K562 (cell line): ENCODE measurements around the gene POLK. TPM values are rescaled to one million over a fixed set of nuclear protein-coding genes. Genes with fewer than 3 reads are reported as not detected.

Source experiments
- ATAC-seq: fragments of 200-7000 bp; cut with Tn5 transposase; 3 replicates; pipeline ENCODE4 v1.9.1; 2020; ENCODE audit warnings: moderate library complexity
- BruUV-seq: library from RNA; stranded (reverse); fragments of 400-500 nt; replicated peaks from 2 replicates; lab custom pipeline; 2021; lab: Mats Ljungman, UMichigan
- CTCF ChIA-PET: fragments of 300-600 bp; formaldehyde crosslinking; extraction: SDS; loops from one replicate; lab custom pipeline; 2021; ENCODE audit warnings: low intra/inter-chr PET ratio; lab: Yijun Ruan, JAX
- POLR2A ChIA-PET: fragments of 300-600, 350-650 bp; sonication (Branson Sonifier 250); formaldehyde crosslinking; extraction: SDS; loops from one replicate; lab custom pipeline; 2021; ENCODE audit warnings: antibody characterized with exemption, inconsistent platforms; lab: Yijun Ruan, JAX
- DNase-seq, 4 experiments: peaks; one replicate each; pipeline versions ENCODE4 v3.0.0 to v3.0.0-alpha.2; 2011 to 2018; ENCODE audit warnings: low spot score in 3 of 4, mixed read lengths in 3 of 4; ENCODE audit errors: extremely low read depth in 1 of 4
- FAIRE-seq: peaks from 2 replicates; lab custom pipeline; 2011; peaks lifted over from hg19 to GRCh38; lab: Jason Lieb, UNC
- H2AFZ ChIP-seq: 2 replicates; pipeline ENCODE4 v1.6.0; 2011; ENCODE audit warnings: low read depth, low read length, control low read depth, inconsistent platforms
- H3K27ac ChIP-seq: fragments of 200-600 bp; 3 replicates; pipeline ENCODE4 v1.8.0; 2011; ENCODE audit warnings: low read depth, mild to moderate bottlenecking, control low read depth, inconsistent platforms, low read length, moderate library complexity, mixed read lengths; ENCODE audit errors: extremely low read depth
- H3K27me3 ChIP-seq, 2 experiments: fragments of 300-600 bp in 1 of 2; 2 replicates in 1 of 2; 3 replicates in 1 of 2; pipeline versions ENCODE4 v1.6.0 to v1.8.0; 2011; ENCODE audit warnings: inconsistent platforms in 2 of 2, low read length in 2 of 2, mild to moderate bottlenecking in 1 of 2, mixed read lengths in 1 of 2, moderate library complexity in 1 of 2; ENCODE audit not compliant: control insufficient read depth in 2 of 2, insufficient read depth in 2 of 2
- H3K36me3 ChIP-seq: fragments of 300-600 bp; 3 replicates; pipeline ENCODE4 v1.8.0; 2011; ENCODE audit warnings: mild to moderate bottlenecking, low read length, inconsistent platforms; ENCODE audit not compliant: control insufficient read depth, insufficient read depth
- H3K4me1 ChIP-seq, 2 experiments: fragments of 200-600 bp in 1 of 2; replicated peaks in 1 of 2; 2 replicates in 1 of 2; 3 replicates in 1 of 2; pipeline versions ENCODE4 v1.5.1 to v1.8.0; 2011; ENCODE audit warnings: inconsistent platforms in 2 of 2, low read length in 2 of 2, mild to moderate bottlenecking in 1 of 2, mixed read lengths in 1 of 2, moderate library complexity in 1 of 2; ENCODE audit not compliant: control insufficient read depth in 2 of 2, insufficient read depth in 2 of 2
- H3K4me2 ChIP-seq: 2 replicates; pipeline ENCODE4 v1.6.1; 2011; ENCODE audit warnings: low read length, control low read depth, inconsistent platforms, mixed read lengths; ENCODE audit not compliant: insufficient read depth
- H3K4me3 ChIP-seq: fragments of 200-600 bp; sonication (generic), shearing (Covaris generic); 2 replicates; pipeline ENCODE4 v1.5.1; 2016; ENCODE audit warnings: control low read depth, inconsistent platforms
- H3K79me2 ChIP-seq: fragments of 200-600 bp; 3 replicates; pipeline ENCODE4 v1.8.0; 2011; ENCODE audit warnings: low read length, inconsistent platforms; ENCODE audit not compliant: control insufficient read depth, insufficient read depth
- H3K9ac ChIP-seq, 2 experiments: 2 replicates each; pipeline versions ENCODE4 v1.6.0 to v1.6.1; 2011; ENCODE audit warnings: low read depth in 2 of 2, low read length in 2 of 2, control low read depth in 1 of 2, inconsistent platforms in 1 of 2, mild to moderate bottlenecking in 1 of 2, mixed read lengths in 1 of 2; ENCODE audit not compliant: insufficient read depth in 1 of 2
- H3K9me1 ChIP-seq: one replicate; pipeline ENCODE4 v1.6.0; 2011; ENCODE audit warnings: inconsistent platforms, mild to moderate bottlenecking, low read length, moderate library complexity; ENCODE audit not compliant: control insufficient read depth, insufficient read depth
- H3K9me3 ChIP-seq: replicated peaks from 2 replicates; pipeline ENCODE4 v1.5.1; 2011; ENCODE audit warnings: low read depth, low read length, inconsistent platforms; ENCODE audit not compliant: control insufficient read depth, insufficient read depth
- H4K20me1 ChIP-seq: replicated peaks from 2 replicates; pipeline ENCODE4 v1.6.1; 2011; ENCODE audit warnings: low read length, inconsistent platforms, mixed read lengths; ENCODE audit not compliant: control insufficient read depth, insufficient read depth
- ATF1 ChIP-seq, 2 experiments: fragments of 450-650 bp in 1 of 2; IDR thresholded peaks; 2 replicates each; pipeline ENCODE4 v1.6.1; 2016; ENCODE audit warnings: missing compliant biosample characterization in 1 of 2, missing genetic modification characterization in 1 of 2
- RCOR1 ChIP-seq, 2 experiments: IDR thresholded peaks; 2 replicates each; pipeline ENCODE4 v1.6.1; 2012; ENCODE audit warnings: low read depth in 2 of 2, low read length in 2 of 2, borderline replicate concordance in 1 of 2, improper control_type of control experiment in 1 of 2
- RUNX1 ChIP-seq: sonication (generic); IDR thresholded peaks from 2 replicates; pipeline ENCODE4 v1.6.1; 2016; ENCODE audit warnings: antibody characterized with exemption, low read depth
- SIN3B ChIP-seq: fragments of 450-650 bp; IDR thresholded peaks from 2 replicates; pipeline ENCODE4 v1.6.1; 2017; ENCODE audit warnings: low read depth, mild to moderate bottlenecking, moderate library complexity
- SNRNP70 ChIP-seq: fragments of 200-400 bp; formaldehyde crosslinking; optimal IDR thresholded peaks from 2 replicates; pipeline ENCODE3; 2017; ENCODE audit warnings: low read depth, low read length
- U2AF1 ChIP-seq: fragments of 200-400 bp; formaldehyde crosslinking; optimal IDR thresholded peaks from 2 replicates; pipeline ENCODE3; 2017; ENCODE audit warnings: mild to moderate bottlenecking, low read depth, low read length, moderate library complexity
- ZNF551 ChIP-seq: fragments of 250-450 bp; sonication (Bioruptor Pico); IDR thresholded peaks from 2 replicates; pipeline ENCODE4 v1.5.0; 2021; ENCODE audit warnings: mild to moderate bottlenecking, moderate library complexity
- WGBS: fragments of 100-300 bp; shearing (Covaris generic); methylation state at CpG from one replicate; pipeline ENCODE4 v1.1.6; 2016; ENCODE audit warnings: low coverage, mixed read lengths; ENCODE audit not compliant: insufficient coverage; ENCODE audit errors: missing lambda C conversion rate; 5-methylcytosine and 5-hydroxymethylcytosine counted together
- in situ Hi-C: fragments of 300-500 bp; cut with MboI; formaldehyde crosslinking; loops from 4 replicates; pipeline ENCODE4 v1.15.0; 2018; ENCODE audit warnings: inconsistent platforms, mixed read lengths
- intact Hi-C: fragments of 100-400 bp; cut with micrococcal nuclease; formaldehyde crosslinking; loops from 2 replicates; pipeline ENCODE4 v1.14.2; 2022
- polyA plus RNA-seq, 8 experiments: library from polyadenylated mRNA; depleted of rRNA in 4 of 8; stranded (reverse) in 5 of 8; unstranded in 3 of 8; fragments of >200 nt; fragmentation: Nextera tagmentation in 2 of 8; fragmentation: Illumina TruSeq in 1 of 8; extraction: Ambion mirVana in 2 of 8; extraction: Trizol in 1 of 8; gene quantifications; 2 replicates each; pipeline versions ENCODE4 v1.2.1 to v1.2.3, GENCODE V29; 2011 to 2014; ENCODE audit warnings: inconsistent platforms in 1 of 8, missing spikeins in 1 of 8
- total RNA-seq, 7 experiments: library from RNA; depleted of rRNA in 6 of 7; stranded (reverse); fragments of >200 nt in 6 of 7; fragmentation: Illumina TruSeq in 2 of 7; extraction: Trizol in 2 of 7; gene quantifications; 2 replicates each; pipeline versions ENCODE4 v1.2.1 to v1.2.3, GENCODE V29; 2011 to 2021; ENCODE audit warnings: low replicate concordance in 1 of 7
- TF ChIP-seq, protein P1 (sequence below): fragments of 250-450 bp; sonication (Bioruptor Pico); IDR thresholded peaks from 2 replicates; pipeline ENCODE4 v1.5.0; 2021; ENCODE audit warnings: mild to moderate bottlenecking, moderate library complexity
- TF ChIP-seq, protein P2 (sequence below), 2 experiments: fragments of 450-650 bp in 1 of 2; IDR thresholded peaks; 2 replicates each; pipeline ENCODE4 v1.6.1; 2011 to 2017; ENCODE audit warnings: low read depth in 2 of 2, antibody characterized with exemption in 1 of 2, borderline replicate concordance in 1 of 2, low read length in 1 of 2, mild to moderate bottlenecking in 1 of 2, mixed read lengths in 1 of 2; ENCODE audit not compliant: control insufficient read depth in 1 of 2
- TF ChIP-seq, protein P3 (sequence below): fragments of 250-450 bp; sonication (Bioruptor Pico); IDR thresholded peaks from 2 replicates; pipeline ENCODE4 v1.6.1; 2021; ENCODE audit warnings: mild to moderate bottlenecking
- TF ChIP-seq, protein P4 (sequence below): fragments of 250-450 bp; sonication (Bioruptor Pico); IDR thresholded peaks from 2 replicates; pipeline ENCODE4 v1.5.0; 2021; ENCODE audit warnings: mild to moderate bottlenecking, borderline replicate concordance

POLK gene
- total and polyA plus RNA-seq, 9 of the 15 experiments (the other 6 are each of a cell fraction or from before 2014, with no cell fraction given) = 6.1 to 31.6 (median 16.5) TPM

DNA sequence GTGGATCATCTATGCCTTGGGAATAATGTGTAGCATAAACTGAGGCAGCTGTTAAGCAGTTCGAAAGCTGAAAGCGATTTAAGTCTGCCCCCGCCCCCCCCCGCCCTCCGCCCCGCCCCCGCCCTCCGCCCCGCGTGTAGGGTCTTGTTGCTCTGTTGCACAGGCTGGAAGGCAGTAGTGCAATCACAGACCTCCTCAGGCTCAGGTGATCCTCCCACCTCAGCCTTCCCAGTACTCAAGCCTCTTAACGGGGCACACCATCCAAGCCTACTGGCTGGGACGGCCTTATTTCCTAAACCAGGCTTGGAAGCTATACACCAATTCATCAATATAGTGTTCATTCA lies 100.5 kb downstream of the POLK start (continued):
- TF ChIP-seq, protein P1, sequence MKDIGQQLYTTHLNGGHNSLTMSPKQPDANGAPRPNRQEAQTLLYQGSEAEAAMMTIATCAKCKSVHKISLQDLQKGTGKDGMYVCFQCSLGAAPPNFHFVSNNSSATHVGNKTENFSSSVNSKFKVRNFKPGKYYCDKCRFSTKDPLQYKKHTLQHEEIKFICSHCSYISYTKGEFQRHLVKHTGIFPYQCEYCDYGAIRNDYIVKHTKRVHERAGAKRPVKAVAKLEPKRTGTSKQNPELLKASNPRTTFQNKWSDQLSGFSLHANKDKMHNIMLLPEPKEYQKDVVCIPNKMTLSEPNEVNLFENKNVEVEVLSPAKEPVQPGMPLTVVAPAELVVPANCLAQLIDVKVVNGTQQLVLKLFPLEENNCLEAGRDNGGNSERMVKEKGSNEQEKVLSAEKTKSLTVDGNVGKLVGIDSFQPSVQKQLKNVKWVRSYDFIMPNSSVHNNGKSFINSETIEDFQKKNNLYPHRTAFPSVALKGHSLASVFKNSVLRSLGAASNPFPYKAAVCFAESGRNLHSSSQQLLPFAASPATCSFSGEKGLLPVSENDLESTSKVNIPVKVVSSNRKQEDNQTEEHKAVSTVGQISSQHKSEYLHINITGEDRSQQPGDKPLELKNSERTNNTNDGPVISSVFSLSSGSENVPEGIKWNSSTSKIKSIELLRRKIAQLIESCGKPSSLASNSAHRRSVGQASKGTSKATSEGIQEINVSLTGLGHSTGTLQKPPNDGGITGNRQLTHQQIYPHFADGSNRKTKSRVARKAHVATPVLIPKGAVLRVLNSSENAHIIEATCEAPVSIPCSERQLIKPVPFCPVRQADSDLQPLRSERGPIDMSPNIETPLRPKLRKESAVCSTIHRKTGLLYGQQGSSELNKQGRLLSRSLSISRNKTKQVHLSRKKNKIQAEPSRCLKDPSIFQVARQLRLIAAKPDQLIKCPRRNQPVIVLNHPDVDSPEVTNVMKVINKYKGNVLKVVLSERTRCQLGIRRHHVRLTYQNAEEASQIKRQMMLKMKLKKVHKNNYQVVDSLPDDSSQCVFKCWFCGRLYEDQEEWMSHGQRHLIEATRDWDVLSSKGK (CRISPR knock-in tag) = no peak
- TF ChIP-seq, protein P2, sequence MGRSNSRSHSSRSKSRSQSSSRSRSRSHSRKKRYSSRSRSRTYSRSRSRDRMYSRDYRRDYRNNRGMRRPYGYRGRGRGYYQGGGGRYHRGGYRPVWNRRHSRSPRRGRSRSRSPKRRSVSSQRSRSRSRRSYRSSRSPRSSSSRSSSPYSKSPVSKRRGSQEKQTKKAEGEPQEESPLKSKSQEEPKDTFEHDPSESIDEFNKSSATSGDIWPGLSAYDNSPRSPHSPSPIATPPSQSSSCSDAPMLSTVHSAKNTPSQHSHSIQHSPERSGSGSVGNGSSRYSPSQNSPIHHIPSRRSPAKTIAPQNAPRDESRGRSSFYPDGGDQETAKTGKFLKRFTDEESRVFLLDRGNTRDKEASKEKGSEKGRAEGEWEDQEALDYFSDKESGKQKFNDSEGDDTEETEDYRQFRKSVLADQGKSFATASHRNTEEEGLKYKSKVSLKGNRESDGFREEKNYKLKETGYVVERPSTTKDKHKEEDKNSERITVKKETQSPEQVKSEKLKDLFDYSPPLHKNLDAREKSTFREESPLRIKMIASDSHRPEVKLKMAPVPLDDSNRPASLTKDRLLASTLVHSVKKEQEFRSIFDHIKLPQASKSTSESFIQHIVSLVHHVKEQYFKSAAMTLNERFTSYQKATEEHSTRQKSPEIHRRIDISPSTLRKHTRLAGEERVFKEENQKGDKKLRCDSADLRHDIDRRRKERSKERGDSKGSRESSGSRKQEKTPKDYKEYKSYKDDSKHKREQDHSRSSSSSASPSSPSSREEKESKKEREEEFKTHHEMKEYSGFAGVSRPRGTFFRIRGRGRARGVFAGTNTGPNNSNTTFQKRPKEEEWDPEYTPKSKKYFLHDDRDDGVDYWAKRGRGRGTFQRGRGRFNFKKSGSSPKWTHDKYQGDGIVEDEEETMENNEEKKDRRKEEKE (IDR thresholded peaks at IDR 0.05; ENCODE audit: borderline replicate concordance in 1 of 2, control insufficient read depth in 1 of 2, low read depth in 2 of 2, low read length in 1 of 2) = no peak

DNA sequence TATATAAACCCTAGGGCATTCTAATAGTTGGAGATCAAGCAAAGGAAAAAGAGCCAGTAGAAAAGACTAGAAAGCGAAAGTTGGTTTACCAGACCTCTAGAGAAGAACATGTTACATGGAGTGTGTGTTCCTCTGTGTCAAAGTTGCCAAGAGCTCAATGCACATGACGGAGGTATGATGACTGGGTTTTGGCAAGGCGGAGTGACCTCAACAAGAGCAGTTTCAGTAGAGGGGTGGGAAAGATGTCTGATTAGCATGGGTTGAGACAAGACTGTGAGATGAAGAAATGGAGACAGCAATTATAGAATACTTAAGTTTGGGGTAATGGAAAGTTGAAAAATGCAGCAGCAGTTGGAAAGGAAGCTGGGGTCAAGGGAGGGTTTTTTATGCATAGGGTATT lies 101.2 kb downstream of the POLK start:
- H3K9ac ChIP-seq = no peak overlapping the region
- FAIRE-seq = no peak
- H3K4me3 ChIP-seq = no peak overlapping the region
- no peak overlapping the region for H3K27ac ChIP-seq
- BruUV-seq = no TSS peak
- no peaks in the 10 kb centered on the region for H3K9me3 ChIP-seq
- no peak for DNase-seq
- in situ Hi-C loops = no loop called here
- no peak overlapping the region for H2AFZ ChIP-seq
- ChIA-PET POLR2A (interaction anchor here (0.5 to 0.6 kb wide), 2 partner anchors 61 to 1233 kb away, joined by 3 read pairs; no protein-coding TSS in a partner anchor), CTCF (no interaction called here)
- H3K36me3 ChIP-seq = no peaks in the 10 kb centered on the region
- no peaks in the 10 kb centered on the region for H3K27me3 ChIP-seq
- no peaks in the 10 kb centered on the region for H3K79me2 ChIP-seq
- WGBS = 79% methylated on average over 3 of the region's 3 CpGs
- intact Hi-C loops = no loop called here
- no peaks in the 10 kb centered on the region for H3K9me1 ChIP-seq
- no peak for ATAC-seq
- no peak overlapping the region for H3K4me2 ChIP-seq
- H3K4me1 ChIP-seq = peaks cover 28 to 38% of the 10 kb centered on the region in 2 experiments; a peak in 4 of 5 replicates
- no peaks in the 10 kb centered on the region for H4K20me1 ChIP-seq
- TF ChIP-seq RUNX1 (no peak), U2AF1 (no peak), SNRNP70 (no peak), SIN3B (no peak), ATF1 (CRISPR knock-in tag; IDR thresholded peaks at IDR 0.05) (no peak), ATF1 (tag; IDR thresholded peaks at IDR 0.05) (no peak), RCOR1 (IDR thresholded peaks at IDR 0.05; ENCODE audit: borderline replicate concordance in 1 of 2, low read depth in 2 of 2, low read length in 2 of 2) (no peak), ZNF551 (CRISPR knock-in tag) (no peak)
- TF ChIP-seq, protein P3, sequence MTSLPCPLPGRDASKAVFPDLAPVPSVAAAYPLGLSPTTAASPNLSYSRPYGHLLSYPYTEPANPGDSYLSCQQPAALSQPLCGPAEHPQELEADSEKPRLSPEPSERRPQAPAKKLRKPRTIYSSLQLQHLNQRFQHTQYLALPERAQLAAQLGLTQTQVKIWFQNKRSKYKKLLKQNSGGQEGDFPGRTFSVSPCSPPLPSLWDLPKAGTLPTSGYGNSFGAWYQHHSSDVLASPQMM (CRISPR knock-in tag) = no peak
- TF ChIP-seq, protein P4, sequence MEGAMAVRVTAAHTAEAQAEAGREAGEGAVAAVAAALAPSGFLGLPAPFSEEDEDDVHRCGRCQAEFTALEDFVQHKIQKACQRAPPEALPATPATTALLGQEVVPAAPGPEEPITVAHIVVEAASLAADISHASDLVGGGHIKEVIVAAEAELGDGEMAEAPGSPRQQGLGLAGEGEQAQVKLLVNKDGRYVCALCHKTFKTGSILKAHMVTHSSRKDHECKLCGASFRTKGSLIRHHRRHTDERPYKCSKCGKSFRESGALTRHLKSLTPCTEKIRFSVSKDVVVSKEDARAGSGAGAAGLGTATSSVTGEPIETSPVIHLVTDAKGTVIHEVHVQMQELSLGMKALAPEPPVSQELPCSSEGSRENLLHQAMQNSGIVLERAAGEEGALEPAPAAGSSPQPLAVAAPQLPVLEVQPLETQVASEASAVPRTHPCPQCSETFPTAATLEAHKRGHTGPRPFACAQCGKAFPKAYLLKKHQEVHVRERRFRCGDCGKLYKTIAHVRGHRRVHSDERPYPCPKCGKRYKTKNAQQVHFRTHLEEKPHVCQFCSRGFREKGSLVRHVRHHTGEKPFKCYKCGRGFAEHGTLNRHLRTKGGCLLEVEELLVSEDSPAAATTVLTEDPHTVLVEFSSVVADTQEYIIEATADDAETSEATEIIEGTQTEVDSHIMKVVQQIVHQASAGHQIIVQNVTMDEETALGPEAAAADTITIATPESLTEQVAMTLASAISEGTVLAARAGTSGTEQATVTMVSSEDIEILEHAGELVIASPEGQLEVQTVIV (CRISPR knock-in tag) = no peak
